ENCODE measurements around the gene TSC2.
"Not testable (repeated sequence)": the region's sequence is repeated elsewhere in the genome, so short reads cannot be mapped to it uniquely, and the experiment has no call there.

TSC2 gene

DNA sequence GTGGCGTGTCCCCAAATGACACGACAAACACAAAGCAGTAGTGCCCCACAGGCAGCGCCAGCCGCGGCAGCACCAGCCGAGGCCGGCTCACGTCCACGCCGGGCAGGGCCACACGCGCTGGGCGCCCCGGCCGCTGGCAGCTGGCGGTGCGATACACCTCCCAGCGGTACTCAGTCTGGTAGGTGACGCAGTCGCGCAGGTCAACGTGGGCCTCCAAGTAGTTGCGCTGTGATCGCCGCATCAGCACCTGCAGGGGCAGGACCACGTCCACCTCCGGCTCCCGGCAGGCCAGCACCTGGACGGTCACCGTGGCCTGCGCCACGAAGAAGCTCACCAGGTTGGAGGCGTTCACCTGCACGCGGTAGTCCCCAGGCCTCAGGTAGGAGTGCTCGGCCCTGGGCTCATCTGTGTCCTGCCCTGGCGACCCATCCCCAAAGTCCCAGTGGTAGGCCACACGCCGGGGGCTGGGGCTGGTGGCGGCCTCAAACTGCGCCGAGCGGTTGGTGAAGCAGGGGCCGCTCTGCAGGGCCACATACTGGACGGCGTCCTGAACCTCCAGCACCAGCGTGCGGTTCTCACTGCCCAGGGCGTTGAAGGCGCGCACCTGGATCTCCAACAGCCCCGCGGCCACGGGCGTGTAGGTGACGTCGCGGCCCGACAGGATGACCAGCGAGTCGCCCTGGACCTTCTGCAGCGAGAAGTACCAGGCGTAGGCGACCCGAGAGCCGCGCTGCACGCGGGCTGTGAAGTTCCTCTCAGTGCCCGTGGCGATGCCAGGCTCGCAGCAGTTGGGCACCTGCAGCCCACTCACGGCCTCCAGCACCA is 60.9 kb downstream of the TSC2 start:
- peaks cover 0 to 29% of the 10 kb centered on the region in 2 donors for H3K36me3 ChIP-seq (replicated peaks in 1 of 2; ENCODE audit: control insufficient read depth in 2 of 2, insufficient read depth in 2 of 2, low read length in 2 of 2)
- not testable (repeated sequence) for DNase-seq (ENCODE audit: low spot score); H3K23ac ChIP-seq (ENCODE audit: low read depth, low read length, poor library complexity); H3K79me1 ChIP-seq (ENCODE audit: low read depth, low read length); H3K27ac ChIP-seq (replicated peaks; ENCODE audit: low read length); H3K9me3 ChIP-seq (replicated peaks in 1 of 2; ENCODE audit: control insufficient read depth in 2 of 2, insufficient read depth in 1 of 2, low read depth in 1 of 2, low read length in 2 of 2); H3K27me3 ChIP-seq (ENCODE audit: control insufficient read depth in 3 of 3, insufficient read depth in 3 of 3, low read depth in 1 of 3, low read length in 3 of 3); H3K9ac ChIP-seq (ENCODE audit: low read depth, low read length, poor library complexity); H2BK15ac ChIP-seq (ENCODE audit: low read length); H2BK5ac ChIP-seq (ENCODE audit: low read length); H2AK5ac ChIP-seq (ENCODE audit: low read depth, low read length); H3K14ac ChIP-seq (ENCODE audit: low read length); H2BK12ac ChIP-seq (ENCODE audit: low read length); H4K91ac ChIP-seq (ENCODE audit: low read depth, low read length, poor library complexity); H3K4me1 ChIP-seq (ENCODE audit: control insufficient read depth in 2 of 2, insufficient read depth in 1 of 2, low read depth in 1 of 2, low read length in 2 of 2); H3K18ac ChIP-seq (ENCODE audit: low read length); H3K4me2 ChIP-seq (ENCODE audit: insufficient read depth, low read length, poor library complexity, severe bottlenecking); H3K4me3 ChIP-seq (ENCODE audit: low read length in 2 of 2); H2BK120ac ChIP-seq (ENCODE audit: low read depth, low read length); H4K8ac ChIP-seq (ENCODE audit: low read depth, low read length); H2AFZ ChIP-seq (ENCODE audit: low read length); H3K4ac ChIP-seq (ENCODE audit: low read length)
- WGBS, 2 donors (ENCODE audit: extremely low coverage in 2 of 2, insufficient read length in 2 of 2, insufficient replicate concordance in 1 of 2): no CpG with 5 or more reads among the region's 73 CpGs

DNA sequence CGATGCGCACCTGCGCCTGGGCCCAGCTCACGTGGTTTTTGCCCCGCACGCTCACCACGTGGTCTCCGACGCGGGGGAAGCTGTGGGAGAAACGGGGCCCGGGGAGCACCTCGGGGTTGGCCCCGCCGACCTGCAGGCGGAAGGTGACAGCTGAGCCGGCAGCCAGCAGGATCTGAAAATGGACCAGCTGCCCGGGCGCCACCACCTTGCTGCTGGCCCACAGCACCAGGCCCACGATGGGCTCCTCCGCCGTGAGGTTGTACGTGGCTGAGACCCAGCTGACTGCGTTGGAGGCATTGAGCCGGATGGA is 61.4 kb downstream of the TSC2 start:
- H2BK120ac ChIP-seq (ENCODE audit: low read depth, low read length): not testable (repeated sequence)

DNA sequence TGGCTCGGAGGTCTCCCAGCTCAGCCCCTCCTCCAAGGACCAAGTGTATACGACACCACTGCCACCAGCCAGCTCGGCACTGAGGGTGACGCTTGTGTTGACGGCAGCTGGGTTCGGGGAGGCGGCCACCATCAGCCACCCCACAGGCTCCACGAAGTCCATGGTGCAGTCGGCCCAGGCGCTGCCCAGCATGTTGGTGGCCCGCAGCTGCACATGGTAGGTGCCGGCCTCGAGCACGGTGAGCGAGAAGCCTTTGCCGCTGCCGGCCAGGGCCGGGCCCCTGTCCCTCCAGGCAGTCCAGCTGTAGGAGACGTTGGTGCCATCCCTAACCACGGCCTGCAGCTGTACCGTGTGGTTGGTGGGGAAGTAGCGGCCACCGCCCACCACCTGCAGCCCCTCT is 62.1 kb downstream of the TSC2 start:
- no CpG with 5 or more reads among the region's 23 CpGs for WGBS, 2 donors (ENCODE audit: extremely low coverage in 2 of 2, insufficient read length in 2 of 2, insufficient replicate concordance in 1 of 2)
- H4K91ac ChIP-seq (ENCODE audit: low read depth, low read length, poor library complexity); H2BK120ac ChIP-seq (ENCODE audit: low read depth, low read length); H3K9ac ChIP-seq (ENCODE audit: low read depth, low read length, poor library complexity); H3K4me3 ChIP-seq (ENCODE audit: low read length in 2 of 2); H3K79me1 ChIP-seq (ENCODE audit: low read depth, low read length); H3K4me1 ChIP-seq (ENCODE audit: control insufficient read depth in 2 of 2, insufficient read depth in 1 of 2, low read depth in 1 of 2, low read length in 2 of 2); H3K23ac ChIP-seq (ENCODE audit: low read depth, low read length, poor library complexity); H2AK5ac ChIP-seq (ENCODE audit: low read depth, low read length); H2BK15ac ChIP-seq (ENCODE audit: low read length); H2BK12ac ChIP-seq (ENCODE audit: low read length); H2BK5ac ChIP-seq (ENCODE audit: low read length); H3K27ac ChIP-seq (replicated peaks; ENCODE audit: low read length); H3K18ac ChIP-seq (ENCODE audit: low read length); H3K9me3 ChIP-seq (replicated peaks in 1 of 2; ENCODE audit: control insufficient read depth in 2 of 2, insufficient read depth in 1 of 2, low read depth in 1 of 2, low read length in 2 of 2); H2AFZ ChIP-seq (ENCODE audit: low read length); H3K27me3 ChIP-seq (ENCODE audit: control insufficient read depth in 3 of 3, insufficient read depth in 3 of 3, low read depth in 1 of 3, low read length in 3 of 3); H3K4ac ChIP-seq (ENCODE audit: low read length); H3K4me2 ChIP-seq (ENCODE audit: insufficient read depth, low read length, poor library complexity, severe bottlenecking); H3K14ac ChIP-seq (ENCODE audit: low read length); H4K8ac ChIP-seq (ENCODE audit: low read depth, low read length); DNase-seq (ENCODE audit: low spot score): not testable (repeated sequence)
- peaks cover 0 to 29% of the 10 kb centered on the region in 2 donors for H3K36me3 ChIP-seq (replicated peaks in 1 of 2; ENCODE audit: control insufficient read depth in 2 of 2, insufficient read depth in 2 of 2, low read length in 2 of 2)

More for the DNA sequence above, 61.4 kb downstream of the TSC2 start:
- not testable (repeated sequence) for H4K91ac ChIP-seq (ENCODE audit: low read depth, low read length, poor library complexity); H3K14ac ChIP-seq (ENCODE audit: low read length); H3K18ac ChIP-seq (ENCODE audit: low read length); H3K4me1 ChIP-seq (ENCODE audit: control insufficient read depth in 2 of 2, insufficient read depth in 1 of 2, low read depth in 1 of 2, low read length in 2 of 2); H3K79me1 ChIP-seq (ENCODE audit: low read depth, low read length); H3K23ac ChIP-seq (ENCODE audit: low read depth, low read length, poor library complexity); H3K27me3 ChIP-seq (ENCODE audit: control insufficient read depth in 3 of 3, insufficient read depth in 3 of 3, low read depth in 1 of 3, low read length in 3 of 3); H4K8ac ChIP-seq (ENCODE audit: low read depth, low read length); H3K4me3 ChIP-seq (ENCODE audit: low read length in 2 of 2); H3K4ac ChIP-seq (ENCODE audit: low read length); H2BK15ac ChIP-seq (ENCODE audit: low read length); H3K9me3 ChIP-seq (replicated peaks in 1 of 2; ENCODE audit: control insufficient read depth in 2 of 2, insufficient read depth in 1 of 2, low read depth in 1 of 2, low read length in 2 of 2); DNase-seq (ENCODE audit: low spot score); H2BK12ac ChIP-seq (ENCODE audit: low read length); H2BK5ac ChIP-seq (ENCODE audit: low read length); H3K9ac ChIP-seq (ENCODE audit: low read depth, low read length, poor library complexity); H3K4me2 ChIP-seq (ENCODE audit: insufficient read depth, low read length, poor library complexity, severe bottlenecking); H2AK5ac ChIP-seq (ENCODE audit: low read depth, low read length); H2AFZ ChIP-seq (ENCODE audit: low read length); H3K27ac ChIP-seq (replicated peaks; ENCODE audit: low read length)
- no CpG with 5 or more reads among the region's 25 CpGs for WGBS, 2 donors (ENCODE audit: extremely low coverage in 2 of 2, insufficient read length in 2 of 2, insufficient replicate concordance in 1 of 2)
- peaks cover 0 to 29% of the 10 kb centered on the region in 2 donors for H3K36me3 ChIP-seq (replicated peaks in 1 of 2; ENCODE audit: control insufficient read depth in 2 of 2, insufficient read depth in 2 of 2, low read length in 2 of 2)

DNA sequence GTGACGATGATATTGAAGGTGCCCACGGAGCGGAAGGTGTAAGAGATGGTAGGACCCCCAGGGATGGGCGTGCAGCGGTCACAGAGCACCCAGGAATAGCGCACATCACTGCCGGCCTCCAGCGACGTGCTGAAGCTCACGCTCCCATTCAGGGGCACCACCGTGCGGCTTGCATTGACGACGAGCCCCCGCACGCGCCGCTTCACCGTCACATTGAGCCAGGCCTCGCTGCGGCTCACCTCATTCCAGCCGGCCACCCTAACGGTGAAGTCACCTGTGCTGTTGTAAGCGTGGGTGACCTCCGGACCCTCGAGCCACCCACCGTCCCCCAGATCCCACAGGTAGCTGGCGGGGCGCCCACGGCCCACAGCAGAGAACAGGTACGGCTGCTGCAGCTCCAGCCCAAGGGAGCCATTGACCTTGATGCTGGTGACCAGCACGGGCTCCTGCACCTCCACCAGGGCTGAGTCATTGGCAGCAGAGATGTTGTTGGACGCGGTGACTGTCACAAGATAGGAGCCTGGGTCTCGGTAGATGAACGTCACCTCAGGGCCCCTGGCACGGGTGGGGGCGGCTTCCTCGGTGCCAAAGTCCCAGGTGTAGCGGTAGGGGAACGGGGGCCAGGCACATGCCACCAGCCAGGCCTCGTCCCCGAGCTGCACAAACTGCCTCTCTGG is 62.7 kb downstream of the TSC2 start:
- no CpG with 5 or more reads among the region's 43 CpGs for WGBS, 2 donors (ENCODE audit: extremely low coverage in 2 of 2, insufficient read length in 2 of 2, insufficient replicate concordance in 1 of 2)
- not testable (repeated sequence) for H3K4ac ChIP-seq (ENCODE audit: low read length); H2AK5ac ChIP-seq (ENCODE audit: low read depth, low read length)

More for the DNA sequence above, 62.7 kb downstream of the TSC2 start:
- not testable (repeated sequence) for H3K79me1 ChIP-seq (ENCODE audit: low read depth, low read length); H3K18ac ChIP-seq (ENCODE audit: low read length); H3K9me3 ChIP-seq (replicated peaks in 1 of 2; ENCODE audit: control insufficient read depth in 2 of 2, insufficient read depth in 1 of 2, low read depth in 1 of 2, low read length in 2 of 2); H3K4me3 ChIP-seq (ENCODE audit: low read length in 2 of 2); H3K23ac ChIP-seq (ENCODE audit: low read depth, low read length, poor library complexity); H3K4me2 ChIP-seq (ENCODE audit: insufficient read depth, low read length, poor library complexity, severe bottlenecking); H4K8ac ChIP-seq (ENCODE audit: low read depth, low read length); H3K27me3 ChIP-seq (ENCODE audit: control insufficient read depth in 3 of 3, insufficient read depth in 3 of 3, low read depth in 1 of 3, low read length in 3 of 3); H3K4me1 ChIP-seq (ENCODE audit: control insufficient read depth in 2 of 2, insufficient read depth in 1 of 2, low read depth in 1 of 2, low read length in 2 of 2); DNase-seq (ENCODE audit: low spot score); H2BK12ac ChIP-seq (ENCODE audit: low read length); H2BK15ac ChIP-seq (ENCODE audit: low read length); H3K14ac ChIP-seq (ENCODE audit: low read length); H2BK120ac ChIP-seq (ENCODE audit: low read depth, low read length); H4K91ac ChIP-seq (ENCODE audit: low read depth, low read length, poor library complexity); H2AFZ ChIP-seq (ENCODE audit: low read length); H2BK5ac ChIP-seq (ENCODE audit: low read length); H3K9ac ChIP-seq (ENCODE audit: low read depth, low read length, poor library complexity); H3K27ac ChIP-seq (replicated peaks; ENCODE audit: low read length)
- H3K36me3 ChIP-seq (replicated peaks in 1 of 2; ENCODE audit: control insufficient read depth in 2 of 2, insufficient read depth in 2 of 2, low read length in 2 of 2): peaks cover 0 to 32% of the 10 kb centered on the region in 2 donors
